WTC11 (cell line): ENCODE results near the gene SLC2A4RG. TPM values are rescaled to one million over a fixed set of nuclear protein-coding genes. Genes with fewer than 3 reads are reported as not detected.

ENCODE experiments used
- ATAC-seq: fragments of 200-7000 bp; cut with Tn5 transposase; 2 replicates; pipeline ENCODE4 v1.10.0; 2021; ENCODE audit warnings: mild to moderate bottlenecking, moderate library complexity
- CTCF ChIA-PET: fragments of 300-600 bp; sonication (Branson Sonifier 250); formaldehyde crosslinking; loops from one replicate; lab custom pipeline; 2021; ENCODE audit warnings: antibody characterized with exemption; lab: Charles Lee
- POLR2A ChIA-PET: fragments of 350-600 bp; sonication (Branson Sonifier 250); formaldehyde crosslinking; loops from one replicate; lab custom pipeline; 2021; ENCODE audit warnings: antibody characterized with exemption; lab: Charles Lee
- DNase-seq: peaks from one replicate; pipeline ENCODE4 v3.0.0; 2021; ENCODE audit warnings: low spot score
- H3K27ac Mint-ChIP-seq: 2 replicates; pipeline ENCODE4 v1.8.0; 2021; ENCODE audit warnings: mixed read lengths
- H3K27me3 Mint-ChIP-seq: 2 replicates; pipeline ENCODE4 v1.8.0; 2021; ENCODE audit warnings: low read depth, mild to moderate bottlenecking, moderate library complexity, mixed read lengths
- H3K36me3 Mint-ChIP-seq: 2 replicates; pipeline ENCODE4 v1.8.0; 2021; ENCODE audit warnings: mixed read lengths
- H3K4me1 Mint-ChIP-seq: 2 replicates; pipeline ENCODE4 v1.8.0; 2022; ENCODE audit warnings: mixed read lengths
- H3K4me3 Mint-ChIP-seq: 2 replicates; pipeline ENCODE4 v1.8.0; 2021; ENCODE audit warnings: mild to moderate bottlenecking, moderate library complexity, mixed read lengths
- H3K9me3 Mint-ChIP-seq: 2 replicates; pipeline ENCODE4 v1.8.0; 2021; ENCODE audit warnings: mixed read lengths
- FOXP1 ChIP-seq: sonication (generic); formaldehyde crosslinking; IDR thresholded peaks from 2 replicates; pipeline ENCODE4 v1.8.0; 2022; ENCODE audit warnings: missing genetic modification reagents, mild to moderate bottlenecking, moderate library complexity, borderline replicate concordance
- JUN ChIP-seq: sonication (generic); formaldehyde crosslinking; IDR thresholded peaks from 2 replicates; pipeline ENCODE4 v1.8.0; 2023; ENCODE audit warnings: mild to moderate bottlenecking, missing genetic modification reagents
- MXD4 ChIP-seq: fragments of 250-450 bp; sonication (Bioruptor Pico); IDR thresholded peaks from 2 replicates; pipeline ENCODE4 v1.8.0; 2021; ENCODE audit warnings: mild to moderate bottlenecking, moderate library complexity, borderline replicate concordance
- PRRX2 ChIP-seq: fragments of 250-450 bp; sonication (Bioruptor Pico); IDR thresholded peaks from 2 replicates; pipeline ENCODE4 v1.8.0; 2021; ENCODE audit warnings: mild to moderate bottlenecking
- SMAD3 ChIP-seq: sonication (generic); formaldehyde crosslinking; IDR thresholded peaks from 2 replicates; pipeline ENCODE4 v1.8.0; 2022; ENCODE audit warnings: missing genetic modification reagents, mild to moderate bottlenecking, borderline replicate concordance
- ZNF121 ChIP-seq: sonication (generic); formaldehyde crosslinking; IDR thresholded peaks from 2 replicates; pipeline ENCODE4 v1.8.0; 2023; ENCODE audit warnings: missing genetic modification reagents
- total RNA-seq: library from RNA; stranded (reverse); gene quantifications from 3 replicates; pipeline ENCODE4 v1.2.3, GENCODE V29; 2021
- TF ChIP-seq, protein P1 (sequence below): sonication (generic); formaldehyde crosslinking; IDR thresholded peaks from 2 replicates; pipeline ENCODE4 v1.8.0; 2022; ENCODE audit warnings: mild to moderate bottlenecking, missing genetic modification reagents
- TF ChIP-seq, protein P2 (sequence below): fragments of 200-600 bp; IDR thresholded peaks from 2 replicates; pipeline ENCODE4 v1.8.0; 2022; ENCODE audit warnings: antibody characterized with exemption
- TF ChIP-seq, protein P3 (sequence below): sonication (generic); formaldehyde crosslinking; IDR thresholded peaks from 2 replicates; pipeline ENCODE4 v1.8.1; 2022; ENCODE audit warnings: low read depth, missing genetic modification reagents, borderline replicate concordance
- TF ChIP-seq, protein P4 (sequence below): sonication (generic); formaldehyde crosslinking; IDR thresholded peaks from 2 replicates; pipeline ENCODE4 v1.8.1; 2022; ENCODE audit warnings: low read depth, mild to moderate bottlenecking, moderate library complexity, missing genetic modification reagents, borderline replicate concordance
- TF ChIP-seq, protein P5 (sequence below): sonication (generic); formaldehyde crosslinking; conservative IDR thresholded peaks from 2 replicates; pipeline ENCODE4 v1.8.1; 2023; ENCODE audit warnings: mild to moderate bottlenecking, low read depth, missing genetic modification reagents, moderate library complexity

SLC2A4RG gene
- total RNA-seq, 1 experiment from 2014 or later: 43.3 TPM

DNA sequence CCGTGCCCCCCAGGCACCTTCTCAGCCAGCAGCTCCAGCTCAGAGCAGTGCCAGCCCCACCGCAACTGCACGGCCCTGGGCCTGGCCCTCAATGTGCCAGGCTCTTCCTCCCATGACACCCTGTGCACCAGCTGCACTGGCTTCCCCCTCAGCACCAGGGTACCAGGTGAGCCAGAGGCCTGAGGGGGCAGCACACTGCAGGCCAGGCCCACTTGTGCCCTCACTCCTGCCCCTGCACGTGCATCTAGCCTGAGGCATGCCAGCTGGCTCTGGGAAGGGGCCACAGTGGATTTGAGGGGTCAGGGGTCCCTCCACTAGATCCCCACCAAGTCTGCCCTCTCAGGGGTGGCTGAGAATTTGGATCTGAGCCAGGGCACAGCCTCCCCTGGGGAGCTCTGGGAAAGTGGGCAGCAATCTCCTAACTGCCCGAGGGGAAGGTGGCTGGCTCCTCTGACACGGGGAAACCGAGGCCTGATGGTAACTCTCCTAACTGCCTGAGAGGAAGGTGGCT is 42.2 kb upstream of the SLC2A4RG start (continued):
- TF ChIP-seq, protein P1, sequence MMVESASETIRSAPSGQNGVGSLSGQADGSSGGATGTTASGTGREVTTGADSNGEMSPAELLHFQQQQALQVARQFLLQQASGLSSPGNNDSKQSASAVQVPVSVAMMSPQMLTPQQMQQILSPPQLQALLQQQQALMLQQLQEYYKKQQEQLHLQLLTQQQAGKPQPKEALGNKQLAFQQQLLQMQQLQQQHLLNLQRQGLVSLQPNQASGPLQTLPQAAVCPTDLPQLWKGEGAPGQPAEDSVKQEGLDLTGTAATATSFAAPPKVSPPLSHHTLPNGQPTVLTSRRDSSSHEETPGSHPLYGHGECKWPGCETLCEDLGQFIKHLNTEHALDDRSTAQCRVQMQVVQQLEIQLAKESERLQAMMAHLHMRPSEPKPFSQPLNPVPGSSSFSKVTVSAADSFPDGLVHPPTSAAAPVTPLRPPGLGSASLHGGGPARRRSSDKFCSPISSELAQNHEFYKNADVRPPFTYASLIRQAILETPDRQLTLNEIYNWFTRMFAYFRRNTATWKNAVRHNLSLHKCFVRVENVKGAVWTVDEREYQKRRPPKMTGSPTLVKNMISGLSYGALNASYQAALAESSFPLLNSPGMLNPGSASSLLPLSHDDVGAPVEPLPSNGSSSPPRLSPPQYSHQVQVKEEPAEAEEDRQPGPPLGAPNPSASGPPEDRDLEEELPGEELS (CRISPR knock-in tag): 0 out of 2 replicates have a peak, but pooled peaks have one; percentile 3

DNA sequence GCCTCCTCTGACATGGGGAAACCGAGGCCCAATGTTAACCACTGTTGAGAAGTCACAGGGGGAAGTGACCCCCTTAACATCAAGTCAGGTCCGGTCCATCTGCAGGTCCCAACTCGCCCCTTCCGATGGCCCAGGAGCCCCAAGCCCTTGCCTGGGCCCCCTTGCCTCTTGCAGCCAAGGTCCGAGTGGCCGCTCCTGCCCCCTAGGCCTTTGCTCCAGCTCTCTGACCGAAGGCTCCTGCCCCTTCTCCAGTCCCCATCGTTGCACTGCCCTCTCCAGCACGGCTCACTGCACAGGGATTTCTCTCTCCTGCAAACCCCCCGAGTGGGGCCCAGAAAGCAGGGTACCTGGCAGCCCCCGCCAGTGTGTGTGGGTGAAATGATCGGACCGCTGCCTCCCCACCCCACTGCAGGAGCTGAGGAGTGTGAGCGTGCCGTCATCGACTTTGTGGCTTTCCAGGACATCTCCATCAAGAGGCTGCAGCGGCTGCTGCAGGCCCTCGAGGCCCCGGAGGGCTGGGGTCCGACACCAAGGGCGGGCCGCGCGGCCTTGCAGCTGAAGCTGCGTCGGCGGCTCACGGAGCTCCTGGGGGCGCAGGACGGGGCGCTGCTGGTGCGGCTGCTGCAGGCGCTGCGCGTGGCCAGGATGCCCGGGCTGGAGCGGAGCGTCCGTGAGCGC is 41.6 kb upstream of the SLC2A4RG start:
- no peaks in the 10 kb centered on the region for H3K9me3 Mint-ChIP-seq
- CTCF ChIA-PET: interaction anchor here (1.2 to 3.4 kb wide), 5 partner anchors 9 to 160 kb away, joined by 3 to 19 read pairs (median 9); partner anchors contain the start of genes ARFRP1, PTK6, SRMS and ZGPAT
- no peak overlapping the region for H3K4me3 Mint-ChIP-seq
- H3K36me3 Mint-ChIP-seq: peaks cover 7% of the 10 kb centered on the region
- ATAC-seq (no peak), DNase-seq (no peak)
- POLR2A ChIA-PET: interaction anchor here (0.8 to 1.6 kb wide), 2 partner anchors 40 to 44 kb away, joined by 3 to 4 read pairs; partner anchors contain the start of gene RTEL1
- peaks cover 7% of the 10 kb centered on the region for H3K4me1 Mint-ChIP-seq
- no peak overlapping the region for H3K27ac Mint-ChIP-seq
- TF ChIP-seq MXD4: no peak
- TF ChIP-seq JUN (CRISPR knock-in tag): no peak
- TF ChIP-seq, protein P2, sequence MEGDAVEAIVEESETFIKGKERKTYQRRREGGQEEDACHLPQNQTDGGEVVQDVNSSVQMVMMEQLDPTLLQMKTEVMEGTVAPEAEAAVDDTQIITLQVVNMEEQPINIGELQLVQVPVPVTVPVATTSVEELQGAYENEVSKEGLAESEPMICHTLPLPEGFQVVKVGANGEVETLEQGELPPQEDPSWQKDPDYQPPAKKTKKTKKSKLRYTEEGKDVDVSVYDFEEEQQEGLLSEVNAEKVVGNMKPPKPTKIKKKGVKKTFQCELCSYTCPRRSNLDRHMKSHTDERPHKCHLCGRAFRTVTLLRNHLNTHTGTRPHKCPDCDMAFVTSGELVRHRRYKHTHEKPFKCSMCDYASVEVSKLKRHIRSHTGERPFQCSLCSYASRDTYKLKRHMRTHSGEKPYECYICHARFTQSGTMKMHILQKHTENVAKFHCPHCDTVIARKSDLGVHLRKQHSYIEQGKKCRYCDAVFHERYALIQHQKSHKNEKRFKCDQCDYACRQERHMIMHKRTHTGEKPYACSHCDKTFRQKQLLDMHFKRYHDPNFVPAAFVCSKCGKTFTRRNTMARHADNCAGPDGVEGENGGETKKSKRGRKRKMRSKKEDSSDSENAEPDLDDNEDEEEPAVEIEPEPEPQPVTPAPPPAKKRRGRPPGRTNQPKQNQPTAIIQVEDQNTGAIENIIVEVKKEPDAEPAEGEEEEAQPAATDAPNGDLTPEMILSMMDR: no peak
- TF ChIP-seq, protein P3, sequence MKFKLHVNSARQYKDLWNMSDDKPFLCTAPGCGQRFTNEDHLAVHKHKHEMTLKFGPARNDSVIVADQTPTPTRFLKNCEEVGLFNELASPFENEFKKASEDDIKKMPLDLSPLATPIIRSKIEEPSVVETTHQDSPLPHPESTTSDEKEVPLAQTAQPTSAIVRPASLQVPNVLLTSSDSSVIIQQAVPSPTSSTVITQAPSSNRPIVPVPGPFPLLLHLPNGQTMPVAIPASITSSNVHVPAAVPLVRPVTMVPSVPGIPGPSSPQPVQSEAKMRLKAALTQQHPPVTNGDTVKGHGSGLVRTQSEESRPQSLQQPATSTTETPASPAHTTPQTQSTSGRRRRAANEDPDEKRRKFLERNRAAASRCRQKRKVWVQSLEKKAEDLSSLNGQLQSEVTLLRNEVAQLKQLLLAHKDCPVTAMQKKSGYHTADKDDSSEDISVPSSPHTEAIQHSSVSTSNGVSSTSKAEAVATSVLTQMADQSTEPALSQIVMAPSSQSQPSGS (CRISPR knock-in tag): no peak
- TF ChIP-seq, protein P4, sequence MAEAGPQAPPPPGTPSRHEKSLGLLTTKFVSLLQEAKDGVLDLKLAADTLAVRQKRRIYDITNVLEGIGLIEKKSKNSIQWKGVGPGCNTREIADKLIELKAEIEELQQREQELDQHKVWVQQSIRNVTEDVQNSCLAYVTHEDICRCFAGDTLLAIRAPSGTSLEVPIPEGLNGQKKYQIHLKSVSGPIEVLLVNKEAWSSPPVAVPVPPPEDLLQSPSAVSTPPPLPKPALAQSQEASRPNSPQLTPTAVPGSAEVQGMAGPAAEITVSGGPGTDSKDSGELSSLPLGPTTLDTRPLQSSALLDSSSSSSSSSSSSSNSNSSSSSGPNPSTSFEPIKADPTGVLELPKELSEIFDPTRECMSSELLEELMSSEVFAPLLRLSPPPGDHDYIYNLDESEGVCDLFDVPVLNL (CRISPR knock-in tag): no peak
- TF ChIP-seq ZNF121 (CRISPR knock-in tag): no peak
- no peak for TF ChIP-seq FOXP1
- TF ChIP-seq, protein P5, sequence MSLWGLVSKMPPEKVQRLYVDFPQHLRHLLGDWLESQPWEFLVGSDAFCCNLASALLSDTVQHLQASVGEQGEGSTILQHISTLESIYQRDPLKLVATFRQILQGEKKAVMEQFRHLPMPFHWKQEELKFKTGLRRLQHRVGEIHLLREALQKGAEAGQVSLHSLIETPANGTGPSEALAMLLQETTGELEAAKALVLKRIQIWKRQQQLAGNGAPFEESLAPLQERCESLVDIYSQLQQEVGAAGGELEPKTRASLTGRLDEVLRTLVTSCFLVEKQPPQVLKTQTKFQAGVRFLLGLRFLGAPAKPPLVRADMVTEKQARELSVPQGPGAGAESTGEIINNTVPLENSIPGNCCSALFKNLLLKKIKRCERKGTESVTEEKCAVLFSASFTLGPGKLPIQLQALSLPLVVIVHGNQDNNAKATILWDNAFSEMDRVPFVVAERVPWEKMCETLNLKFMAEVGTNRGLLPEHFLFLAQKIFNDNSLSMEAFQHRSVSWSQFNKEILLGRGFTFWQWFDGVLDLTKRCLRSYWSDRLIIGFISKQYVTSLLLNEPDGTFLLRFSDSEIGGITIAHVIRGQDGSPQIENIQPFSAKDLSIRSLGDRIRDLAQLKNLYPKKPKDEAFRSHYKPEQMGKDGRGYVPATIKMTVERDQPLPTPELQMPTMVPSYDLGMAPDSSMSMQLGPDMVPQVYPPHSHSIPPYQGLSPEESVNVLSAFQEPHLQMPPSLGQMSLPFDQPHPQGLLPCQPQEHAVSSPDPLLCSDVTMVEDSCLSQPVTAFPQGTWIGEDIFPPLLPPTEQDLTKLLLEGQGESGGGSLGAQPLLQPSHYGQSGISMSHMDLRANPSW (CRISPR knock-in tag): no peak
- no peak for TF ChIP-seq PRRX2
- TF ChIP-seq, protein P1 (CRISPR knock-in tag): no peak
- TF ChIP-seq SMAD3: no peak
- TF ChIP-seq, all 79 proteins: peak for 0
- H3K27me3 Mint-ChIP-seq: peaks cover 3% of the 10 kb centered on the region; the same call in 1 of the 2 replicates
